Measurements from ENCODE around the gene HNRNPM. TPM values are rescaled to one million over a fixed set of nuclear protein-coding genes. Genes with fewer than 3 reads are reported as not detected.

HNRNPM gene
- total RNA-seq, 2 experiments from 2014 or later: 348 to 358 TPM

DNA sequence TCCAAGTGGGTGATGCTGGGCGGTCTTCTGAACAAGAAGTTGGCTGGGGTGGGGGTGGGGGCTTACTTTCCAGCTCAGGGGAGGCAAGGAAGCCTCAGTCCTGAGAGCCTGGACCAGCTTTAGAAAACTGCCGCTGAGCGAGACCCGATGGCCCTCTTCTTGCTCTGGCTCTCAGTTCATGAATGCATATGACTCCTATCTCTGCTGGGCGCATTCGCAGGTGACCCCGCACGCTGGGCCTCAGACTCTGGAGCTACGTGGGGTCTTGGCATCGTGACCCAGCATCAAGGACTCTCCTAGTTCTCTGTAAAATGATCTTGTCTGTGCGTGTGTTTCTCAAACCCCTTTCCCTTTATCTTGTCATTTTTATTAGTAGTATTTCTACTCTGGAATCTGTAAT, 37.9 kb downstream of the HNRNPM start:
- peaks cover 68% of the 10 kb centered on the region for H3K4me1 Mint-ChIP-seq
- H3K4me3 Mint-ChIP-seq: no peak overlapping the region
- H3K27ac Mint-ChIP-seq: peak overlapping the region; percentile 66
- DNase-seq: no peak
- H3K36me3 Mint-ChIP-seq: peaks cover 62% of the 10 kb centered on the region
- H3K9me3 Mint-ChIP-seq: no peaks in the 10 kb centered on the region
- no peaks in the 10 kb centered on the region for H3K27me3 Mint-ChIP-seq

DNA sequence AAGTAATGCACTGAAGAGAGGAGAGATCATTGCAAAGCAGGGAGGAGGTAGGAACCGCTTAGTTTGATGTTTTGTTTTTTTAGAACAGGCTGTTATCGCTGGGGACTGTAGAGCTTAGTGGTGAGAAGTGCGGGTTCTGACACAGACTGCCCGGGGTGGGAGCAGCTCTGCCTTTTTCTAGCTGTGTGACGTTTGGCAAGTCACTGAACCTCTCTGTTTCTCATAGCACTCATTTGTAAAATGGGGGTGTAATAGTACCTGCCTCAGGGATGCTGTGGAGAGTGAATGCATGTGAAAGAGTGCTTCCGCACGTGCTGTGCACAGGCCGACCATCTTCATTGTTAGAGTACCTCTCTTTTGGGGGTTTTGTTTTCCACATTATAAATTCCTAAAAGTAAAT, 38.4 kb downstream of the HNRNPM start:
- Mint-ChIP-seq H3K27ac (peak overlapping the region; percentile 66), H3K4me3 (no peak overlapping the region), H3K27me3 (no peaks in the 10 kb centered on the region), H3K36me3 (peaks cover 62% of the 10 kb centered on the region), H3K4me1 (peaks cover 67% of the 10 kb centered on the region), H3K9me3 (no peaks in the 10 kb centered on the region)
- DNase-seq: no peak

DNA sequence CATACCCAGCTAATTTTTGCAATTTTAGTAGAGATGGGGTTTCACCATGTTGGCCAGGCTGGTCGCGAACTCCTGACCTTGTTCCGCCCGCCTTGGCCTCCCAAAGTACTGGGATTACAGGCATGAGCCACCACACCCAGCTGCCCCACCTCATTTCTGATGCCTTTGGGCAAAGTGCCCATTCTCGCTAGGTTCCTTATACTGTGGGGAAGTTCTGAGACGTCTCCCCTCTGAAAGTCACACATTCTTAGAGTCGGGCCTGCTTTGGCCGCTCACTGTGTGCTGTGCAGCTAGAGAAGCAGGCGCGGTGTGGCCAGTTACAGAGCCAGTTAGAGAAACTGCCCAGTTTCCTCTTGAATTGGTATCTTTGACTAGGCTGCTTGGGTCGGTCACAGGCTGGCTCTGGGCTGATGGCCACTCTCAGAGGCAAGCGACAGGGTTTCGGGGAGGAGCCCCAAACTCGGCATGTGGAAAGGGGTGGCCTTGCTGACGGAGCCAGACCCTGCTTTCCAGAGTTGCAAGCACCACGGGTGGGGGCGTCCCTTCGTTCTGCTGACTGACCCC, 39.6 kb downstream of the HNRNPM start:
- Mint-ChIP-seq H3K4me1 (peaks cover 57% of the 10 kb centered on the region), H3K36me3 (peaks cover 57% of the 10 kb centered on the region), H3K27ac (peak overlapping the region; percentile 58), H3K9me3 (no peaks in the 10 kb centered on the region), H3K4me3 (no peak overlapping the region), H3K27me3 (no peaks in the 10 kb centered on the region)
- DNase-seq: no peak

DNA sequence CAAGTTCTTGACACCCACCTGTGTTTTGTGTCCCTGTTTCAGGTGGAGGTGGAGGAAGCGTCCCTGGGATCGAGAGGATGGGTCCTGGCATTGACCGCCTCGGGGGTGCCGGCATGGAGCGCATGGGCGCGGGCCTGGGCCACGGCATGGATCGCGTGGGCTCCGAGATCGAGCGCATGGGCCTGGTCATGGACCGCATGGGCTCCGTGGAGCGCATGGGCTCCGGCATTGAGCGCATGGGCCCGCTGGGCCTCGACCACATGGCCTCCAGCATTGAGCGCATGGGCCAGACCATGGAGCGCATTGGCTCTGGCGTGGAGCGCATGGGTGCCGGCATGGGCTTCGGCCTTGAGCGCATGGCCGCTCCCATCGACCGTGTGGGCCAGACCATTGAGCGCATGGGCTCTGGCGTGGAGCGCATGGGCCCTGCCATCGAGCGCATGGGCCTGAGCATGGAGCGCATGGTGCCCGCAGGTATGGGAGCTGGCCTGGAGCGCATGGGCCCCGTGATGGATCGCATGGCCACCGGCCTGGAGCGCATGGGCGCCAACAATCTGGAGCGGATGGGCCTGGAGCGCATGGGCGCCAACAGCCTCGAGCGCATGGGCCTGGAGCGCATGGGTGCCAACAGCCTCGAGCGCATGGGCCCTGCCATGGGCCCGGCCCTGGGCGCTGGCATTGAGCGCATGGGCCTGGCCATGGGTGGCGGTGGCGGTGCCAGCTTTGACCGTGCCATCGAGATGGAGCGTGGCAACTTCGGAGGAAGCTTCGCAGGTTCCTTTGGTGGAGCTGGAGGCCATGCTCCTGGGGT, 41.0 kb downstream of the HNRNPM start:
- H3K4me1 Mint-ChIP-seq: peaks cover 50% of the 10 kb centered on the region
- peak overlapping the region; percentile 84 for H3K27ac Mint-ChIP-seq
- no peaks in the 10 kb centered on the region for H3K27me3 Mint-ChIP-seq
- no peaks in the 10 kb centered on the region for H3K9me3 Mint-ChIP-seq
- no peak for DNase-seq
- H3K4me3 Mint-ChIP-seq: no peak overlapping the region
- peaks cover 53% of the 10 kb centered on the region for H3K36me3 Mint-ChIP-seq

DNA sequence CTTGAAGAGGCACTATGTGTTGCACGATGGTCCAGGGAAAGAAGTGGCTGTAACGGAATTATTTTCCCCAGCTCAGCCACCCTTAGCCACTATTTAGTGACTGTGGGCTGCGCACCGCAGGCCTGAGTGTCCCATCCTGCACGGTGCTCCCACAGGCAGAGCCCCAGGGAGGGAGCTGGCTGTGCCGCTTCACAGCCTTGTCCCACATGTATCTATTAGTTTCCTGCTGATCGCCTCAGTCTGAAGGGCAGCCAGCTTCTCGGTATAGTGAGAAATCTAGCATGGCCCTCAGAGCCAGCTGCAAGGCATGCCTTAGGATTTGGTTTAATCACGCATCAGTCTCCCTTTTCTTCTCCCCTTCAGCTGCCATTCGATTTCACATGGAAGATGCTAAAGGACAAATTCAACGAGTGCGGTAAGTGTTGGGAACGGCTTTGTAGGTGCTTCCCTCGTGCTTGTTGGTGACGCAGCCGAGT, 41.9 kb downstream of the HNRNPM start:
- peaks cover 41% of the 10 kb centered on the region for H3K4me1 Mint-ChIP-seq
- peak overlapping the region; percentile 84 for H3K27ac Mint-ChIP-seq
- no peaks in the 10 kb centered on the region for H3K9me3 Mint-ChIP-seq
- DNase-seq: no peak
- no peaks in the 10 kb centered on the region for H3K27me3 Mint-ChIP-seq
- H3K36me3 Mint-ChIP-seq: peaks cover 44% of the 10 kb centered on the region
- H3K4me3 Mint-ChIP-seq: peak overlapping the region; percentile 29

DNA sequence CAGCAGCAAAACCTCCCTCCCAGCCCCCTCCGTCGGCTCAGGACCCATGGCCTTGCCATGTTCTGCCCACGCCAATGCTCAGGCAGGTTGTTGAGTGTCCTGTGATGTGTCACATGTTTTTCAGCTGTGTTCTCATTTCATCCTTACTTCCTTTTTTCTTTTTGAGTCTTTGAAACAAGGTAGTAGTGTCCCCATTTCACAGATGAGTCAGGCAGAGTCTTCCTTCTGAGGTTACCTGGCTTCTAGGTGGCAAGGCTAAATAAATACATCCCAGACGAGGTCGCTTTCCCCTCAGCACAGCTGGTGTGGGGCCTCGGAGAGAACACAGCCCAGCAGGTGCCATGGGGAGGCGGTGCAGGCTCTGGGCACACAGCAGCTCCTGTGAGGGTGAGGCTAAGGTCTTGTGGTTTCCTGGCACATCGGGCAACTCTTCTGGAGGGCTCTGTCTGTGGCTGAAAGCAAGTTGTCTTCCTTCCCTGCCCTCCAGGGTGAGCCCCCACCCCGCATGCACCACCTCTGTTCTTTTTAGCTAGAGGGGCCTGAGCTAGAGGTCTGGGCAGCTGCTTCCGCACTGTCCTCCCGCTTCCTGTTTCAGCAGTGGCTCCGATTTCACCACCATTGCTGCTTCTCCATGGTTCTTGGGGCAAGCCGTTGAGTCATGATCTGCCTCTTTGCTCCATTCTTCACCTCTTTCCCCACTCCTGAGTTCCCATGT, 42.5 kb downstream of the HNRNPM start:
- H3K36me3 Mint-ChIP-seq: peaks cover 44% of the 10 kb centered on the region

DNA sequence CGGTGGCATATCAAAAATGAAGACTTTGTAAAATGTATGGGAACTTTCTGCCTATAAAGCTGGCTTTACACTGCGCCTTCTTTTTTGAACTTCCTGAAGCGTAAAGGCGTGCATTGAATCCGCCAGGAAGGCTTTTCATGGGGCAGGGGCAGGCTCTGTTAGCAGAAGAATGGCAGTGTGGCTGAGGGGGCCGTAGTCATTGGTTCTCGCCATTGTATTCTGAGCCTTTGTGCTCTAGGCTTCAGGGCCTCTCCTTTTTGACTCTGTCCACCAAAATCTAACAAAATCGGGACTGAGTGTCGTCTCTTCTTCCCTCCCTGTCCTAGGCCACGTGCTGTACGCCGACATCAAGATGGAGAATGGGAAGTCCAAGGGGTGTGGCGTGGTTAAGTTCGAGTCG, 43.6 kb downstream of the HNRNPM start:
- Mint-ChIP-seq H3K9me3 (no peaks in the 10 kb centered on the region), H3K4me1 (peaks cover 27% of the 10 kb centered on the region), H3K27ac (peak overlapping the region; percentile 84), H3K4me3 (no peak overlapping the region), H3K36me3 (peaks cover 37% of the 10 kb centered on the region), H3K27me3 (no peaks in the 10 kb centered on the region)
- DNase-seq: no peak

More for the DNA sequence above, 42.5 kb downstream of the HNRNPM start:
- Mint-ChIP-seq H3K27me3 (no peaks in the 10 kb centered on the region), H3K27ac (peak overlapping the region; percentile 84), H3K9me3 (no peaks in the 10 kb centered on the region), H3K4me1 (peaks cover 37% of the 10 kb centered on the region), H3K4me3 (peak overlapping the region; percentile 29)
- peak; percentile 55 for DNase-seq

DNA sequence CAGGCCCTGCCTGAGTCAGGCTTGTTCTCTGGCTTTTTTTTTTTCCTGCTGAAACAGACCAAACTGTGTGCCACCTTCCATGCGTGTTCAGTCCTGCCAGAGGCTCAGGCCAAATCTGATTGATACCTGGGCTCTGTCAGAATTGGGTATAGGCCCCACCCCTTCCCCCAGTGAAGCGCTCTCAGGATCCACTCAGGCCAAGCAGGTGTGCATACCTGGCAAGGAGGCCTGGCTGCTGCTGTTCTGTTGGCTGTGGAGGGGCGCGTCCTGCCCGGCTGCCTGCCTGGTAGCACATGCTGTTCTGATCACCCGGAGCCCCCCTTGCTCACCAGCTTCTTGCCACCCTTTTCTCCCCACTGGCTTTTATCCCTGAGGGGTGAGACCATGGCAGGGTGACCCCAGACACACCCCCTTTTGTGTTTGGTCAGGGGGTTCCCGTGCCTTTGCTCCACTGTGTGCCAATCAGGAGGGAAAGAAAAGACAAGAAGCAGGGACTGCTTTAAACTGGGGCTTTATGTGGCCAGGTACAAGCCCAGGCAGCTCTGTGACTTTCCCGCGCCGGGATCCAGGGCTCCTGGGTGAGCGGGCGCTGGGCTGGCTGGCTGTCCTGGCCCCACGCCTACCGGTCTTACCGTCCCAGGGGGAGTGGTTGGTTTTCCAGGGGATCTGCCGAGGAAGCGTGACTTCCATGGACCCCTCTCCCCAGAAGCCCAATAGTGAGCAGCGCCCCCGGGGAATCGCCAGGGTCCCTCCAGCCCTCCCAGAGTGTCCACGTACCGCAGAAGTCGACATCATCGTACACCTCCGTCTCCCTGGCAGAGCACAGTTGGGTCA, 45.0 kb downstream of the HNRNPM start:
- Mint-ChIP-seq H3K9me3 (no peaks in the 10 kb centered on the region), H3K4me3 (no peak overlapping the region), H3K27ac (peak overlapping the region; percentile 48), H3K4me1 (peaks cover 36% of the 10 kb centered on the region), H3K36me3 (peaks cover 30% of the 10 kb centered on the region), H3K27me3 (no peaks in the 10 kb centered on the region)
- no peak for DNase-seq

DNA sequence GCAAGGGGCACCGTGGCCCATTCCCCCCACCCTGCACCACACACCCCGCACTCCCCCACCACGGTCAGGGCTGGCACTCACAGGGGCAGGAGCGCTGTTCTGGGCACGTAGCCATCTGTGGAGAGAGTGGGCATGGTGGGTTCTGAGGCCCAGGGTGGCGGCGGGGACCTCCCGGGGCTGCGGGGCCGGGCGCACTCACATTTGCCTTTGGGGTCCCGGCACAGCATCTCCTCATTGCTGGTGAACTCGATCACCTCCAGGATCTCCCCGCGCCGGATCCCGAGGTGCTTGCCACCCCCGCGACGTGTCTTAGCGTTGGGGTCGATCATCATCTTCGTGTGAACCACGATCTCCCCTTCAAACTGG, 45.6 kb downstream of the HNRNPM start:
- Mint-ChIP-seq H3K27me3 (no peaks in the 10 kb centered on the region), H3K27ac (no peak overlapping the region), H3K4me3 (no peak overlapping the region), H3K9me3 (no peaks in the 10 kb centered on the region), H3K36me3 (peaks cover 24% of the 10 kb centered on the region), H3K4me1 (peaks cover 30% of the 10 kb centered on the region)
- DNase-seq: no peak

DNA sequence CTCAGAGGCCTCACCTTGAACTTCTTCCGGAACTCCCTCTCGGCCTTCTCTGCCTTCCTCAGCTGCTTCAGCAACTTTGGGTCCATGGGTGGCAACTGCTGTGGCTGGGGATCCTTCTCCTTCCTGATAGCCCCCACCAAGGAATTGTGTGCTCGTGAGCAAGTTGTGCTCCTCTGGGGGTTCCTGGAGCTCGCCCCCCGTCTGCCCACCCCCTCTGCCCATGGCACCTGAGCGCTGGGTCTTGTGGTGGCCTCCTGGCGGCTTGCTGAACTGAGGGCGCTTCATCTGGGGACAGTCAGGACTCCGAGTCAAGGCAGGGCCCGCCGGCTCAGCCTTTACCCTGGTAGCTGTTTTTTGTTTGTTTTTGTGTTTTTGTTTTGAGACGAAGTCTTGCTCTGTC, 46.1 kb downstream of the HNRNPM start:
- no peak overlapping the region for H3K27ac Mint-ChIP-seq

DNA sequence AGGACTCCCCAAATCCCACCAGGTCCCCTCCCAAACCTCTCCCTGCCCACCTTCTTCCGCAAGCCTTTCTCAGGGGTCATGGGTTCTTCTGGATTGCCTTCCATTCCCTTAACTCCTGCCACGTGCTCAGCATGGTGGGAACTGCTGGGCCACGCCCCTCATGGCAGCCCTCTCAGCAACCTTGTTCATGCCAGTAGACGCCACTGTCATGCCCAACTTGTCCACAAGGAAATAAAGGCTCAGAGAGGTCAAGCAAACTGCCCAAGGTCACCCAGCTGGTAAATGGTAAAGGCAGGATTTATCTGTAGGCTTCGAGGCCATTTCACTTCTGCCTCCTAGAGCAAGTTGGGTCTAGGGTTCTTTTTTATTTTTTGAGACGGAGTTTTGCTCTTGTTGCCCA, 46.8 kb downstream of the HNRNPM start:
- H3K9me3 Mint-ChIP-seq: no peaks in the 10 kb centered on the region
- no peaks in the 10 kb centered on the region for H3K27me3 Mint-ChIP-seq
- no peak overlapping the region for H3K4me3 Mint-ChIP-seq
- peaks cover 31% of the 10 kb centered on the region for H3K4me1 Mint-ChIP-seq
- no peak overlapping the region for H3K27ac Mint-ChIP-seq
- peaks cover 15% of the 10 kb centered on the region for H3K36me3 Mint-ChIP-seq
- no peak for DNase-seq

More for the DNA sequence above, 46.1 kb downstream of the HNRNPM start:
- no peak for DNase-seq
- Mint-ChIP-seq H3K36me3 (peaks cover 21% of the 10 kb centered on the region), H3K4me3 (no peak overlapping the region), H3K9me3 (no peaks in the 10 kb centered on the region), H3K27me3 (no peaks in the 10 kb centered on the region), H3K4me1 (peaks cover 34% of the 10 kb centered on the region)

DNA sequence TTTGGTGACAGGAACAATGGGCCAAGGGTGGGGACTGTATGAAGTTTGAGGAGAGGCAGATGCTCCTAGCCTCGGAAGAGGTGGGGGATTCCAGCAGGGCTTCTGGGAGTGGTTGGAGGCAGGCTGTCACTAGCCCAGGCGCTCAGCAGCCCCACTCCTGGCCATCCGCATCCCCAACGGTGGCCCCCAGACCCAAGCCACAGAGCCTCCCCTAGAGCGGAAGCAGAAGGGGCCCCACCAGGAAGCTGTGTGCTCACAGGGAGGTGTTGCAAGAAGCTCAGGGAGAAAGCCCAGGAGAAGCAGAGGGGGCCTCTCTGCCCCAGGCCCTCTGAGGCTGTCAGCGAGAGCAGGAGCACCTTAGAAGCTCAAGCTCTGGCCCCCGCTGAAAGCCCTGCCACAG, 49.4 kb downstream of the HNRNPM start:
- DNase-seq: no peak
- H3K27me3 Mint-ChIP-seq: no peaks in the 10 kb centered on the region
- peaks cover 17% of the 10 kb centered on the region for H3K4me1 Mint-ChIP-seq
- H3K9me3 Mint-ChIP-seq: no peaks in the 10 kb centered on the region
- no peak overlapping the region for H3K4me3 Mint-ChIP-seq
- H3K27ac Mint-ChIP-seq: peak overlapping the region; percentile 54
- H3K36me3 Mint-ChIP-seq: no peaks in the 10 kb centered on the region

DNA sequence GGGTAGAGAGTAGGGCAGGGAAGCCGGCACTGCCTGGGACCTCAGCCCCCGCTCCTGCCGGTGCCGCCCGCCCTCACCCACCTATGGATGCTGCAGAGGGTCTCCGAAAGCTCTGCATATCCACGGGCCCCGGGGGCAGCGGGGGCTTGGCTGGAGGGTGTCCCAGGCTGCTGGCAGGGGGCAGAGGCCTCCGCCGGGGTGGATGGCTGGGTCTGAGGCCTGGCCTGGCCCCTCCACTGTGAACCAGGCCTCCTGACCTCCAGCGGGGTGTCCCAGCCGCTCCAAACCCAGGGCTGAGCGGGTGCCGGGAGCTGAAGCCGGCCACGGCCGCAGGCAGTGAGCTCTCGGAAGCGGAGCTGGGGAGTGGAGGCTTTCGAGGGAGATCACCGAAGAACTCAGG, 53.5 kb downstream of the HNRNPM start:
- Mint-ChIP-seq H3K36me3 (no peaks in the 10 kb centered on the region), H3K9me3 (no peaks in the 10 kb centered on the region), H3K4me3 (no peak overlapping the region), H3K4me1 (peaks cover 23% of the 10 kb centered on the region), H3K27ac (no peak overlapping the region), H3K27me3 (no peaks in the 10 kb centered on the region)
- no peak for DNase-seq

DNA sequence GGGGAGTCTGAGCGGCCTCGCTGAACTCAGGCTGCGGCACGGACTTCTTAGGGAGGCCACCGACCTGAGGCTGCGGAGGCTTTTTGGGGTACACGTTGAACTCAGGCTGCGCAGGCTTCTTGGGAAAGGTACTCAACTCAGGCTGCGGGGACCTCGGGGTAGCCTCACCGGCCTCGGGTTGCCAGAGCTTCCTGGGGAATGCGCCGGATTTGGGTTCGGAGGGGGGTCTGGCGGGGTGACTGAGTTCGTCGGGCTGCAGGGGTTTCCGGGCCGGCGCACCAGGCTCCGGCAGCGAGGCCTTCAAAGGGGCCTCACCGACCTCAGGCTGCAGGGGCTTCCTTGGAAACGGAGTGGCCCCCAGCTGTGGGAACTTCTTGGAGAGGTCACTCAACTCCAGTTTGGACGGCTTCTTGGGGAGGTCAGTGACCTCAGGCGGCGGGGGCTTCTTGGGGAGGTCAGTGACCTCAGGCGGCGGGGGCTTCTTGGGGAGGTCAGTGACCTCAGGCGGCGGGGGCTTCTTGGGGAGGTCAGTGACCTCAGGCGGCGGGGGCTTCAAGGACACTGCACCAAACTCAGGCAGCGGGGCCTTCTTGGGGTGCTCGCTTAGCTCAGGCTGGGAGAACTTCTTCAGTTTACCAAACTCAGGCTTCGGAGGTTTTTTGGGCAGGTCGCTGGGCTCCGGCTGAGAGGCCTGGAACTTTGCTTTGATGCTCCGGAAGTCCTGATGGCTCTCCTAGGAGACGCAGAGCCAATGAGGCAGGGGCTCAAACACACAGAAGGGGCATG, 54.5 kb downstream of the HNRNPM start:
- H3K36me3 Mint-ChIP-seq: no peaks in the 10 kb centered on the region
- H3K27ac Mint-ChIP-seq: no peak overlapping the region
- peaks cover 17% of the 10 kb centered on the region for H3K4me1 Mint-ChIP-seq
- H3K4me3 Mint-ChIP-seq: no peak overlapping the region
- no peaks in the 10 kb centered on the region for H3K9me3 Mint-ChIP-seq
- DNase-seq: no peak
- H3K27me3 Mint-ChIP-seq: no peaks in the 10 kb centered on the region

All from activated naive CD8-positive, alpha-beta T cell treated with anti-CD3 and anti-CD28 coated beads for 36 hours (primary cell).